NCI-H345 treated with DMSO at 0.1 percent for 48 hours (cell line): ENCODE measurements around the gene XRCC5.

Source experiments
- DNase-seq: peaks from one replicate; lab custom pipeline; 2025; ENCODE audit not compliant: unreplicated experiment; lab: John Stamatoyannopoulos, UW

The XRCC5 gene

GRCh38 chr2:216083464-216084281 lies 25.5 kb upstream of the XRCC5 start:
- peak; percentile 26 for DNase-seq

- no peak for DNase-seq
Observed at GRCh38 chr2:216084547-216084946, 24.6 kb upstream of the XRCC5 start.

GRCh38 chr2:216086207-216086893 lies 22.8 kb upstream of the XRCC5 start:
- DNase-seq: no peak

- no peak for DNase-seq
Observed at GRCh38 chr2:216090369-216090786, 18.8 kb upstream of the XRCC5 start.

- DNase-seq: no peak
Observed at GRCh38 chr2:216092646-216093045, 16.5 kb upstream of the XRCC5 start.

- no peak for DNase-seq
Observed at GRCh38 chr2:216094701-216095100, 14.4 kb upstream of the XRCC5 start.

GRCh38 chr2:216098421-216099334 lies 10.5 kb upstream of the XRCC5 start:
- DNase-seq: no peak

GRCh38 chr2:216101109-216101508 lies 8.0 kb upstream of the XRCC5 start:
- DNase-seq: no peak

- no peak for DNase-seq
Observed at GRCh38 chr2:216103213-216103612, 5.9 kb upstream of the XRCC5 start.

GRCh38 chr2:216104691-216105090 lies 4.5 kb upstream of the XRCC5 start:
- no peak for DNase-seq

- no peak for DNase-seq
Observed at GRCh38 chr2:216107320-216107719, 1.8 kb upstream of the XRCC5 start.

GRCh38 chr2:216107760-216108159 lies 1.4 kb upstream of the XRCC5 start:
- DNase-seq: no peak

GRCh38 chr2:216108310-216108966 lies 710 bp upstream of the XRCC5 start:
- DNase-seq: no peak

- no peak for DNase-seq
Observed at GRCh38 chr2:216109962-216110614, 940 bp downstream of the XRCC5 start.

GRCh38 chr2:216110620-216111019 lies 1.5 kb downstream of the XRCC5 start:
- DNase-seq: no peak

GRCh38 chr2:216111122-216111521 lies 2.0 kb downstream of the XRCC5 start:
- no peak for DNase-seq

- no peak for DNase-seq
Observed at GRCh38 chr2:216112926-216113325, 3.8 kb downstream of the XRCC5 start.

GRCh38 chr2:216113572-216113971 lies 4.4 kb downstream of the XRCC5 start:
- no peak for DNase-seq

GRCh38 chr2:216114382-216114713 lies 5.2 kb downstream of the XRCC5 start:
- no peak for DNase-seq

GRCh38 chr2:216114714-216115531 lies 5.8 kb downstream of the XRCC5 start:
- DNase-seq: peak; percentile 100
